SHP77 treated with DMSO at 0.1 percent for 48 hours (cell line): Measurements from ENCODE around the gene PABPN1L.
A peak's percentile ranks its signal among the peaks of the same experiment; 100 is the strongest.
"Not testable (repeated sequence)": the region's sequence is repeated elsewhere in the genome, so short reads cannot be mapped to it uniquely, and the experiment has no call there.

Source experiments
- DNase-seq: peaks from one replicate; lab custom pipeline; 2025; lab: John Stamatoyannopoulos, UW

Gene PABPN1L

DNA sequence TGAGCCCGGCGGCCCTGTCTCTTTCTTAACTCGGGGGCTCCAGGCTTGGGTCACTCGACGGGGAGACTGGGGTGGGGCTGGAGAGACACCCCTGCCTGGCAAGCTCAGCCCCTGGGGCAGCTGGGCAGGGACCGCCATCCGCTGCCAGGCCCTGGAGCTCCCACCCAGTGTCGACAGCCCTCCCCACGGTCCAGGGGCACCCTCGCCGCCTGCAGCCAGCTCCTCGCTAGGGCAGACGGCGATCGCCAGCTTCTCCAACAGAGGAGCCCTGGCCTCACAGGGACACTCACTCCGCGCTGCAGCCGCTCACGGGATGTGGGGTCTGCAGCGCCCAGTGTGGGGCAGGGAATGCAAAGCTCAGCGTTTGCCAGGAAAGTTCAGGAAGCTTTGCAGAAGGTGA is 38.7 kb downstream of the PABPN1L start:
- no peak for DNase-seq

DNA sequence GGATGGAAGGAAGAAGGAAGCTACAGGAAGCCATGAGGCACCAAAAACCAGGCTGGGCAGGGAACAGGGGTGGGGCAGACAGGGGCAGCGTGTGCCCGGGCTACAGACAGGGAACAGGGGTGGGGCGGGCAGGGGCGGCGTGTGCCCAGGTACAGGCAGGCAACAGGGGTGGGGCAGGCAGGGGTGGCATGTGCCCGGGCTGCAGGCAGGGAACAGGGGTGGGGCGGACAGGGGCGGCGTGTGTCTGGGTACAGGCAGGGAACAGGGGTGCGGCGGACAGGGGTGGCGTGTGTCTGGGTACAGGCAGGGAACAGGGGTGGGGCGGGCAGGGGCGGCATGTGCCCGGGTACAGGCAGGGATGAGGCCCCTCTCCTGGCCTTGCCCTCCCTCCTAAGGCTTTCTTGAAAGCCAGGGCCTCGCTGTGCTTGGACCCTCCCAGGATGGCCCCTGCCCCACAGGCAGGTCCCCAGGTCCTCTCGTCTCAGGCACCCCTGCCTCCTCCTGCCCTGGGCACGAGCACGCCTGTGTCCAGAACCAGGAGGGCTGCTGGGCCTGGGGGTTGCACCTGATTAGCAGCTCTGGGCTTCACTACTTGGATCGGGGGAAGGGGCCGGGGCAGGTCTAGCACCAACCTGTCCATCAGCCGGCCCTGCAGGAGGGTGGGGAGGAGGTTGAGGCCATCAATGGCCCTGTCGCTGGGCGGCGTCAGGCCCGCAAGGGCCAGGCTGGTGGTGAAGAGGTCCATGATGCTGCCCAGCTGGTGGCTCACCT is 40.2 kb downstream of the PABPN1L start:
- no peak for DNase-seq

DNA sequence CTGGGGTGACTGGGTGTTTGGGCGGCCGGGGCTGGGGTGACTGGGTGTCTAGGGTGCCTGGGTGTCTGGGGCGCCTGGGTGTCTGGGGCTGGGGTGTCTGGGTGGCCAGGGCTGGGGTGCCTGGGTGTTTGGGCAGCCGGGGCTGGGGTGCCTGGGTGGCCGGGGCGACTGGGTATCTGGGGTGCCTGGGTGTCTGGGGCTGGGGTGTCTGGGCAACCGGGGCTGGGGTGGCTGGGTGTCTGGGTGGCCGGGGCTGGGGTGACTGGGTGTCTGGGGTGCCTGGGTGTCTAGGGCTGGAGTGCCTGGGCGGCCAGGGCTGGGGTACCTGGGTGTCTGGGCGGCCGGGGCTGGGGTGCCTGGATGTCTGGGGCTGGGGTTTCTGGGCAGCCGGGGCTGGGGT is 41.3 kb downstream of the PABPN1L start:
- DNase-seq = no peak

DNA sequence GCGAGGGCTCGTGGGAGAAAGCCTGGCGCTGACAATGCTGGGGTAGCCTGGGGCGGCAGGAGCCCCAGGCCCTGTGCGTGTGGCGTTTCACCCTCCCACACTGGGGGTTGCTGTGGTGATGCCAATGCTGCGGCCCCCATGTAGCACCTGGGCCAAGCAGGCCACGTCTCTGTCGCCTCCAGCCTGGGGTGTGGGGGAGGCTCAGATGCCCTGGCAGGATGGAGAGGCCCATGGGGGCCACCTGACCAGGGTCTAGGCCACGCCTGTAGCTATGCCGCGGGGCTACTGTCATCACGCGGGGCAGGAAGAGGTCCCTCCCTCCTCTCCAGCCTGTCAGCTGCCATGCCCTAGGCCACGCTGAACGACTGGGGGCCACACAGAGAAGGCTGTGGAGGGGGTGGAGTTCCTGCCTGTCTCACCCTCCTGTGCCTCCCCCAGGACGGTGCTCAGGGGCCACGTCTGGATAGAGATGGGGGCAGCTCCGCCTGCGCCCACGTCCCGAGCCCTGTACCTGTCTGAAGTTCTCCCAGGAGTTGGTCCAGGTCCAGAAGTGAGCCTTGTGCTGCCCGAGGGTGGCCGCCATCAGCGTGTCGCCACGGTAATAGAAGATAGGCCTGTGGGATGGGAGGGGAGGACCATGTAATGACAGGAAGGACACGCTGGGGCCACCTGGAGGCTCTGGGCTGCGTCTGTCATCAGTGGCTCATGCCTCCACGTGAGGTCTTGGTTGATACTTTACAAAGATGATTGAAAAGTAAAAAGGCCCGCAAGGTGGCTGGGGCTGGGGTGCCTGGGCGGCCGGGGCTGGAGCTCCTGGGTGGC is 42.0 kb downstream of the PABPN1L start:
- DNase-seq = no peak

DNA sequence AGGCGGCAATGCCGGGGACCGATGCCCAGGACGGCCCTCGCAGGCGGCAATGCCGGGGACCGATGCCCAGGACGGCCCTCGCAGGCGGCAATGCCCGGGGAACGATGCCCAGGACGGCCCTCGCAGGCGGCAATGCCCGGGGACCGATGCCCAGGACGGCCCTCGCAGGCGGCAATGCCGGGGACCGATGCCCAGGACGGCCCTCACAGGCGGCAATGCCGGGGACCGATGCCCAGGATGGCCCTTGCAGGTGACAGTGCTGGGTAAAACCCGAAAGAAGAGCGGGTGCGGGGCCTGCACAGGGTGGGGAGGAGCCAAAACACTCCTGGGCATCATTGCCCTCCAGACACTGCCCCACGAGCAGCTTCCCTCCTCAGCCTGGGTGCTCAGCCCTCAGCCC is 42.8 kb downstream of the PABPN1L start:
- DNase-seq = not testable (repeated sequence)

DNA sequence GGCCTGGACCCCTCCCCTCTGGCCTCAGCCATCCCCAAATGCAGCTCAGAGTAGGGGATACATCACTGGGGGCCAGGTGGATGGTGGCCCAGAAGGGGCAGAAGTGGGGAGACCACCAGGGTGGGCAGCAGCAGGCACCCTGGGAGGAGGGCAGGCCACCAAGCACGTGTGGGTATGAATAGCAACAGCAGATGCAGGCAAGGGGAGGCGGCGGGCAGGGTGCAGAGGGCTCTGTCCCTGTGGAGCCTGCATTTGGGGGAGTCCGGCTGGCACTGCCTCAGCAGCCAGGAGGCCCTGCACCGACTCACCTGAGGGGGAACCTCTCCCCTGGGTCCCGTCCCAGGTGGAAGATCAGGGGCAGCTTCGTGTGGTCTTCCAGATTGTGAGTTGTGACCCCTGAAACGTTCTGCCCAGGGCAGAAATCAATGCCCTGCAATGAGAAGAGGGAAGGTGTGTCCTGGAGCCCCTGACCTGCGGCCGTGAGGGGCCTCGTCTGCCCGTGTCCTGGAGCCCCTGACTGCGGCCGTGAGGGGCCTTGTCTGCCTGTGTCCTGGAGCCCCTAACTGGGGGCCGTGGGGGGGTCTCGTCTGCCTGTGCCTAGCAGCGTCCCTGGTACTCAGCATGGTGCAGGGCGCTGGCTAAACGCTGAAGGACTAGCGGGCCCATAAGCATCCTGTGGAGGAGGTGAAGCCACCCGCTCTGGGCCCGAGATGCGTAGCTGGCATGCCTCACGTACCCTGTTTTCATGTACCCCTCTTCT is 44.0 kb downstream of the PABPN1L start:
- DNase-seq = no peak

DNA sequence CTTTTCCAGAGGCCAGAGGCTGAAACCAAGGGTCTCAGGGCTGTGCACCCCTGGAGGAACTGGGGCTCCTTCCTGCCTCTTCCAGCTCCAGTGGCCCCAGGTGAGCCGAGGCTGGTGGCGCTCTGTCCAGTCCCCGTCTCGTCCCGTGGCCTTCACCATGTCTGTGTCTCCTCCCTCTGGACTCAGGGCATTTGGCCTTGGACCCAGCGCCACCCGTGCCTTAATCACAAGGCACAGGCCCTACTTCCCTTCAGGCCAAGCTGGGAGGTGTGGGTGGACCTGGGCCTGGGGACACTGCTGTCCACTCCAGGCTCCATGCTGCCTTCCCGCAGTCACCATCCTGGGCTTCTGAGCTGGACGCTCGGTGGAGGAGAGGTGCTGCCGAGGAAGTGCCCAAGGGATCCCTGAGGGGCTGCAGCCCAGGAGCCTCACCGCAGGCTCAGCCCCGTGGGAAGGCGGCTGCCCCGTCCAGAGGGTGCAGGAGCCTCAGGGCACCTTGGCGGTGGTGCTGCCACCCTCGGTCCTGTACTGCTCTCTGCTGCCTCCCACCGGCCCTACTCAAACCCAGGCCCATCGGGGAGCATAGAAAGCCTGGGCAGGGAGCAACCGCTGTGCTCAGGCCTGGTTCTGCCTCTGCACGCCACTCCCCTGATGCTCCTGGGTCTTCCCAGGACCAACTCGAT is 45.2 kb downstream of the PABPN1L start:
- DNase-seq = no peak

DNA sequence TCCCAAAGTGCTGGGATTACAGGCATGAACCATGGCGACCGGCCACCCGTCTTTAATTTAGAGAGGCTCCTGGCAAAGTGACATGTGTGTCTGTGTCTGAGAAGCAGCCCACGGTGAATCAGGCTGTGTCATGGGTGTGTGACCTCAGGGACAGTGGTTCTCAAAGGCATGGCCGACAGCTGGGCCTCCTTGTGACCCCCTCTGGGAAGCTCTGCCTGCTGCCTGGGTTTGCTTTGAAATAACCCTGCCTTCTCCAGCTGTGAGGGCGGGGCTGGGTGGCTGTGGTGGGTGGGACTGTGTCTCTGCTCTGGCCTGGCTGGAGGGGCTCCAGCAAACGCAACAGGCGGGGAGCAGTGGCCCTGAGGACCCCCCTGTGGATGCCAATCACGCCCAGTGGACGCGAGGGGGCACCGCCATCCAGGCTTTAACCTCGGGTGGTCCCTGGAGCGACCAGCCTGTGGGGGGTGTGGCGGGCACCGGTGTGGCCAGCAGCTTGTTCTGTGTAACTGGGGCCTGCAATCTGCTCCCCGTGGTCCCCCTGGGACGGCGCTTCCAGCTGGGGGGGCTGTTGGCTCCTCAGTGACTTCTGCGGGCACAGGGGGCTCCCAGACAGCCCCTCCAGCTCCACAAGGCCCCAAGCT is 46.0 kb downstream of the PABPN1L start:
- no peak for DNase-seq

DNA sequence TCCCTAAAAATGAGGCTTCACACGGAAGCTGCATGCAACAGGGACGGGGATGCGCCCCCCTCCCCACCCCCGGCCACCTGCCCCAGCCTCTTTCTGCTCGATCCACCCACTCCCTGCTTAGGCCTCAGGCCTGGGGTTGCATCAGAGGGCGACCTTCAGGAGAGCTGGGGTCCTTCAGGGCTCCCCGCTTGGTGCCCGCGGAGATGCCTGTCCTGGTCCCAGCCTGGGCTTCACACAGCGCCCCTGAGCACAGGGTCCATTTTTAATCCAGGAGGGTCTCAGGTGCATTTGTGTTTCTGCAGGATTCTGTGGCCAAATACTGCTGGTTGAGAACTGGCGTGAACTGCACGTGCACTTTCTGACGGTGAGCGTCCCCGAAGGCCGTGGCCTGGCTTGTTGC is 47.3 kb downstream of the PABPN1L start:
- no peak for DNase-seq

DNA sequence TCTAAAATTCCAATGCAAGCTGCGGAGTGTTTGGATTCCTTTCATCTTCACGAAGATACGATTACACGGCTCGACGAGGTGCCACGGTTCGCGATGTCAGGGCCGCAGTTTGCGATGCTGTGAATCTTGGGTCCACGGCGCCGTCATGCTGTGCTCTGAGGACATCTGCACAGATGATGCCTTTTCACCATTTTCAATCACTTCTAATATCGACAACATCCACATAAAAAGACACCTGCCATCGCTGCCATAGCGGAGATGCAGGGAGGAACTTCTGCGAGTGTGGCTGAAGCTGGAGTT is 47.9 kb downstream of the PABPN1L start:
- no peak for DNase-seq

DNA sequence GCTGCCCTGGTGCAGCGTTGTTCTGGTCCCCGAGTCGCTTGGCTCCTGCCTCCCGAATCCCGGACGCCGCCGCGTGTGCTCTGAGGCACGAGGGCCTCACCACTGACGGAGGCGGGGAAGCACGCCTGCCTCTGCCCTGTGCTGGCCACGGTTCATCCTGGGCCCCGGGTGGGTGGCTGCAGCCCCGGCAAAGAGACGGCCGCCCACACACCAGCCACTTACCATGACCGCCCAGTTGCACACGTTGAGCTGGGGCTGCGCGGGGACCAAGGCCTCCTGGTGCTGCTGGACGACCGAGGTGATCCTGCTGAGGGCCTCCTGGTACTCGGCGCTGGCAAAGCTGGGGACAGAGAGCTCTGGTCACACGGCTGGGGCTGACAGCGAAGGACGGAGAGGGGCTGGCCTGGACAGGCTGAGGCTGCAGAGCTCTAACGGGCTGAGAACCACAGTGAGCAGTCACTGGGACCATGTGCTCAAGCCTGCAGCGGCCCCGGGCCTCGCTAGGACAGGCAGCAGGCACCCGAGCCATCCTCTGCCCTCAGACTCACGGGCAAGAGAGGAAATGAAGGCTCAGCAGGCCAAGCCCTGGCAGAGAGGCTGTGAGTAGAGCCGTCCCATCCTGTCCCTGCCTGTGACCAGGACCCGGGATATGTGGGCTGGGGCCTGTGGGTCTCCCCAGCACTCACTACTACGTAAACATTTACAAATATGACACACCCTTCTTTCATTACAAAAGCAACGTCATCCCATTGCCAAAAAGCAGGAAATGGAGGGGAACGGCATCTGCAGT is 48.5 kb downstream of the PABPN1L start:
- no peak for DNase-seq

DNA sequence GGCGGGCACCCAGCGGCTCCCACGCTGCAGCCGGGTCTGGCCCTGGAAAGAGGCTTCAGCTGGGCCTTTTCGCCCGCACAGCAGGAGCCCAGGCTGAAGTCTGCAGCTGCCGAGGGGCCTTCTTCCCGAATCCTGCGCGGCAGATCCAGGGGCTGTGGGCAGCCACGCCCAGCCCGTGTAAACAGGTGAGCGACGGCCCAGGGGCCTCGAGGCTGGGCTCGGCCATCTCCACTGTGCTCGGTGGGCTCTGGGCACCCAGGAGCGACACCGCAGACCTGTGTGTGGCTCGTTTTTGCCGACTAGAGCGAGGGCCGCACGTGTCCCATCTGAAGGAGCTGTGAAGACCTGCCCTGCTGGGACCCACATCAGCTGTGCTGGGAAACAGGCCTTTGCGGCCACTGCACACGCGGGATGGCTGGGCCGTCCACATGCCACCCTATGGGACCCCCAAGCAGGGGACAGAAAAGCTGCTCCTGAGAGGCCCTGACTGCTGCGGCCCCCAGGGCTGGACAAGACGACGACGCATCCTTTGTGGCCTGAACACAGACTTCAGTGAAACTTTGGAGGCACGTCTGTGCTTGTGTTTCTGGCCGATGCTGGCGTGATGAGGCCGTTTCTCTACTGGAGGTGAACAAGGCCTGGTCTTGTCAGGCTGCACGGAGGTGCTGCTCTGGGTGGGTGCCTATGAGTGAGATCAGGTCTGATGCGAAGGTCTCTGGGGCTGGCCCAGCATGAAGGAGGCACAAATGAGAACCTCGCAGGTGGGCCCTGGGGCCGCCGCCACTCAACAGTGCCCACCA is 49.5 kb downstream of the PABPN1L start:
- no peak for DNase-seq

DNA sequence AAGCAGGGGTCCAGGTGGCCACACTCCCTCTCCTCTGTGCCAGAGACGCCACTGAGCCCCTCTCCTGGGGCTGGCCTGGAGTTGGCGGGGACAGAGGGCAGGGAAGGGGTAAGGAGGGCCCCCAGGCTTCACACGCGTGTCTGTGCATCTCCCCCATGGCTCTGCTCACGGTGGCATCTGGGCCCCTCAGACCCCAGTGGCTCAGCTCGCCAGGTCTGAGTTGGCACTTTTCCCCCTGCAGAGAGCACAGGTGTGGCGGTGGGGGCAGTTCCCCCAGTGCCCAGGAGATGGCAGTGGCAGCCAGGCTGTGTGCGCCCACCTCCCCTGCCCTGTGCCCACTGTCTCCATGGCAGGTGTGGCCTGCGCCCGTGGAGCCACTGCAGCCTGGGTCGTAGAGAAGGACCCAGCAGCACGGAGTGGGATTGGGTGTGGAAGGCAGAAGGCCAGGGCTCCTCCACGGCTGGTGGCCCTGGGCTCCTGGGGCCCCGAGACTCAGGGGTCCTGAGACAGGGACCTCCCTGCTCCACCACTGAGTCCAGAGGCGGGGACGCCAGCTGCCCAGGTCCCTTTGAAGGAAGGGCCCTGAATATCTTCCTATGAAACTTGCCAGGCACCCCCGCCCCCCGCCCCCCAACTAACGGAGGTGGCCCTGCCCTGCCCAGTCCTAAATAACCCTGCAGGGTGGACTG is 50.4 kb downstream of the PABPN1L start:
- DNase-seq = peak; percentile 63

DNA sequence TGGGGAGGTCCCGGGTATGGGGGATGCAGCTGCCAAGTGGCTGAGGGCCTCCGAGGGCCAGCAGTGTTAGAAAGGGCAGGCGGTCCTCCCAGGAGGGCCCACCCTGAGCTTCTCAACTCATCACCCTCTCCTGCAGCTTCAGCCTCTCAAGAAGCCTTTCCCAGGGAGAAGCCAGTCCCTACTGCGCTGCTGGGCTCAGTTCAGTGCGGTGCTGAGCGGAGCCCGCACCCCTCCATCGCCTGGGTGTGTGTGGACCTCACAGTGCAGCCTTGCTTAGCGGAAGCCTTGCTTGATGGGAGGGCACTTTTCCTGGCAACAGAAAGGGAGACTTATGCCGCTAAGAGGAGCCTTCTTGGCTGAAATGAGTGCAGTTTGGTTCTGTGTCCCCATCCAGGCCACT is 51.2 kb downstream of the PABPN1L start:
- no peak for DNase-seq

DNA sequence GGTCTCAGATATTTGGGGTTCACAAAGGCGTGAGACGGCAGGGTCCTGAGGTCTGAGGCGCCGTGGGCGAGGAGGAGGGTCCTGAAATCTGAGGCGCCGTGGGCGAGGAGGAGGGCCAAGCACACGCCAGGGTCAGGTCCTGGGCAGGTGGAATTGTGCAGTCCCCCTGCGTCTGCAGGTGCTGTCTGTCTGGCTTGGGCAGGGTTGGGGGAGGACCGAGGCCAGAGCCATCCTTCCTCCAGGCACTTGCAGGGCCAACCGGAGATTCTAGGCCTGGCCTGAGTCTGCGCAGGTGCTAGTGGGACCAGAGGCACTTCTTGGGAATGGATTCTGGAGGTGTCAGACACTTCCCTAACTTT is 52.3 kb downstream of the PABPN1L start:
- DNase-seq = no peak
